Lower lobe of right lung (tissue), 2 donors: ENCODE measurements around the gene GNB1. TPM values are rescaled to one million over a fixed set of nuclear protein-coding genes. Genes with fewer than 3 reads are reported as not detected.

ENCODE experiments used
- ATAC-seq, 2 donors: fragments of 200-7000 bp; cut with Tn5 transposase; one replicate each; pipeline ENCODE4 v1.9.1; 2020 to 2022; ENCODE audit warnings: mild to moderate bottlenecking in 2 of 2, moderate library complexity in 2 of 2
- DNase-seq: peaks from one replicate; pipeline ENCODE4 v3.0.0-alpha.2; 2020
- H3K27ac ChIP-seq: fragments of 200-600 bp; one replicate; pipeline ENCODE4 v1.8.0; 2022
- H3K27me3 ChIP-seq: fragments of 200-600 bp; one replicate; pipeline ENCODE4 v1.8.0; 2022; ENCODE audit warnings: low read depth
- H3K36me3 ChIP-seq: fragments of 200-600 bp; one replicate; pipeline ENCODE4 v1.8.0; 2022; ENCODE audit warnings: mild to moderate bottlenecking
- H3K4me1 ChIP-seq: fragments of 200-600 bp; one replicate; pipeline ENCODE4 v1.8.0; 2022
- H3K4me3 ChIP-seq: fragments of 200-600 bp; one replicate; pipeline ENCODE4 v1.8.0; 2022; ENCODE audit warnings: mild to moderate bottlenecking
- H3K9me3 ChIP-seq: fragments of 200-600 bp; one replicate; pipeline ENCODE4 v1.8.0; 2022
- CTCF ChIP-seq: fragments of 200-600 bp; IDR thresholded peaks from one replicate; pipeline ENCODE4 v1.8.0; 2022; ENCODE audit warnings: antibody characterized with exemption, mild to moderate bottlenecking
- intact Hi-C: fragments of 100-400 bp; cut with DNase I; formaldehyde crosslinking; loops from one replicate; pipeline ENCODE4 v1.11.0; 2022
- total RNA-seq: library from RNA; stranded (reverse); fragmentation: NEBNext Ultra II Directional; extraction: Animal tissue kit (Norgen Biotek cat#: 25700); gene quantifications from one replicate; pipeline ENCODE4 v1.2.1, GENCODE V29; 2021
- donor health status: DM: no; HTN: yes; CAD: no; lungs with severe emphysema.

GNB1 gene
- total RNA-seq, 1 donor from 2014 or later, result 341 TPM

GRCh38 chr1:1761504-1762376 is 129.1 kb downstream of the GNB1 start:
- TF ChIP-seq CTCF, result no peak
- ATAC-seq (no peak), DNase-seq (no peak)
- Histone ChIP-seq H3K4me1 (peaks cover 47% of the 10 kb centered on the region), H3K36me3 (peaks cover 86% of the 10 kb centered on the region), H3K27ac (no peak overlapping the region), H3K9me3 (no peaks in the 10 kb centered on the region), H3K4me3 (no peak overlapping the region), H3K27me3 (no peaks in the 10 kb centered on the region)
- intact Hi-C loops, result no loop called here

GRCh38 chr1:1760715-1761114 is 130.2 kb downstream of the GNB1 start:
- no peak for TF ChIP-seq CTCF
- no peak overlapping the region for H3K27ac ChIP-seq
- DNase-seq (no peak), ATAC-seq (no peak)
- H3K4me1 ChIP-seq, result peaks cover 46% of the 10 kb centered on the region
- no peaks in the 10 kb centered on the region for H3K9me3 ChIP-seq
- intact Hi-C loops, result no loop called here
- no peaks in the 10 kb centered on the region for H3K27me3 ChIP-seq
- no peak overlapping the region for H3K4me3 ChIP-seq
- H3K36me3 ChIP-seq, result peaks cover 92% of the 10 kb centered on the region

GRCh38 chr1:1760345-1760650 is 130.6 kb downstream of the GNB1 start:
- no peaks in the 10 kb centered on the region for H3K9me3 ChIP-seq
- H3K27ac ChIP-seq, result no peak overlapping the region
- intact Hi-C loops, result no loop called here
- no peak for TF ChIP-seq CTCF
- peaks cover 42% of the 10 kb centered on the region for H3K4me1 ChIP-seq
- no peaks in the 10 kb centered on the region for H3K27me3 ChIP-seq
- DNase-seq (no peak), ATAC-seq (no peak)
- no peak overlapping the region for H3K4me3 ChIP-seq
- H3K36me3 ChIP-seq, result peaks cover 93% of the 10 kb centered on the region

GRCh38 chr1:1759456-1760344 is 131.2 kb downstream of the GNB1 start:
- peaks cover 93% of the 10 kb centered on the region for H3K36me3 ChIP-seq
- no peak overlapping the region for H3K4me3 ChIP-seq
- no peak for TF ChIP-seq CTCF
- H3K27me3 ChIP-seq, result no peaks in the 10 kb centered on the region
- no peak for ATAC-seq
- H3K9me3 ChIP-seq, result no peaks in the 10 kb centered on the region
- intact Hi-C loops, result no loop called here
- DNase-seq, result no peak
- peak overlapping the region; percentile 70 for H3K27ac ChIP-seq
- H3K4me1 ChIP-seq, result peaks cover 36% of the 10 kb centered on the region

- H3K4me3 ChIP-seq, result no peak overlapping the region
- ATAC-seq (peak; percentile 94 to 95), DNase-seq (peak; percentile 94)
- no peak for TF ChIP-seq CTCF
- no peaks in the 10 kb centered on the region for H3K27me3 ChIP-seq
- intact Hi-C loops, result no loop called here
- peak overlapping the region; percentile 70 for H3K27ac ChIP-seq
- H3K9me3 ChIP-seq, result no peaks in the 10 kb centered on the region
- H3K36me3 ChIP-seq, result peaks cover 93% of the 10 kb centered on the region
- peaks cover 30% of the 10 kb centered on the region for H3K4me1 ChIP-seq
These were observed 132.0 kb downstream of the GNB1 start for GRCh38 chr1:1758692-1759455.
